Stimulated activated CD8-positive, alpha-beta memory T cell treated with anti-CD3 and anti-CD28 coated beads, Interleukin-15, amount 100 ng/mL, for 48 hours (primary cell): Measurements from ENCODE around the gene TNFSF13B.
"Not testable (repeated sequence)": the region's sequence is repeated elsewhere in the genome, so short reads cannot be mapped to it uniquely, and the experiment has no call there.

ENCODE experiments used
- DNase-seq, 2 donors: peaks; one replicate each; pipeline ENCODE4 v3.0.0-alpha.2; 2020; ENCODE audit warnings: low read depth in 2 of 2

TNFSF13B gene

DNA sequence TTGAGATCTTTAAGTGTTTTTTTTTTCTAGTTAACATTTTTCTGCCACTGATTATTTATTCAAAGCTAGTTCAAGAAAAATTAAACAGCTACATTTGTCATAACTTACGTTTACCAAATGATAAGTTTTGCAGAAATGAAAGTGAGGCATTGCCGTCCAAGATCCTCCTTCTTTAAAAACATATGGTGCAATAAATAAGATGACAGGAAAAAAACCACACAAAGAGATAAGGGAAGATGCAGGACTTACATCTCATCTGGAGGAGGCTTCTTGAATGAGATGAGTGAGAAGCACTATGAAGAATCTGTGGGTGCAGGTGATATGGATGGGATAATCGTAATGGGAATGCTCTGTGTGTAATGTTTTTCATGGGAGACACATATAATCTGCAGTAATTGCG lies 12.4 kb downstream of the TNFSF13B start:
- no peak for DNase-seq

DNA sequence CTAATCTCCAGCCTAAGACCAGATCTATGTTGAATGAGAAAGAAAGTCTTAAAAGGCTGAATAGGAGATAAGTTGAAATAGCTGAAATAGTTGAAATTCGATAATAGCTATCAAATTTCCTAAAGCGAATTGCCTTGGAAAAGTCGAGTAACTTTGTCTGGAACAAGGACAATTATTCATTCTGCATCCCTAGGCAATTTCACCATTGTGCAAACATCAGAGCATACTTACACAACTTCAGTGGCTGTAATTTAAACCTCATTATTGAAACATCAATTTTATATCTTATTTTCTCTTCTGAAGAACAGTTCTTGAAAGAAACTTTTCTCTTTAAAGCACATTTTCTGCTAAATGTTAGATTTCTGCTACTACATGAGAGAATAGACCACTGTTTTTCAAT lies 13.6 kb downstream of the TNFSF13B start:
- DNase-seq = no peak

DNA sequence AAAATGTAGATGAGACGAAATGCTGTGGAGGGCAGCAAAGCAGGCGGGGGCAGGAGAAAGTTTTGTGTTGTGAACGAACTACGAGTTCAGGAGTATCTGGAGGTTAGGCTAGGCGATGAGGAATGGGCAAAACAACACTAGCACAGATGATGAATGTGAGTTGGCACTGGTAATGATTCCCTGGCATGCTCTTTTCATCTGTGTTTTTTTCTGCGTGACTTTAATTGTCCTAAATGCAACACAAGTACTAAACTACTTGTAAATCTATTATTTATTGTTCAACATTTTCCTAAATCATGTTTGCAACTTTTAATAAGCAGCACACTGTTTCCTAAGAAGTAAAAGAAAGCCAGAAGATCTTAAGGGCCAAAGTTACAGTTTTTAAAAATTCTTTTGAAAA lies 19.2 kb downstream of the TNFSF13B start:
- DNase-seq = no peak

DNA sequence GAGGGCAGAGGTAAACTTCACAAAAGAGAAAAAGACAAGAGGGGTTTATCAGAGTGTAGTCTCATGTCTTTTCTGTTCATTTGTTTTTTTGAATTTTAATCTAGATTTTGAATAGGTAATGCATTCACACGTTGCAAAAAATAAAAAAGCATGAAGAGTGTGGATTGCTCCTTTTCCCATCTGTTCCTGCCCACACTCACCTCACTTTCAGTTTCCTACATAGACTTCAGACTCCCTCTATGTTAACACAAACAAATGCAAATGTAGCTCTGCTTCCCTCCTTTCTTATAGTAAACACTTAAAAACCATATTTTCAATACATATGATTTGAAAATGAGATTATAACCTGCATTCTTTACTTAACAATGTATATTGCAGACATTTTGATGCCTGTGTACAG lies 20.3 kb downstream of the TNFSF13B start:
- DNase-seq = no peak

DNA sequence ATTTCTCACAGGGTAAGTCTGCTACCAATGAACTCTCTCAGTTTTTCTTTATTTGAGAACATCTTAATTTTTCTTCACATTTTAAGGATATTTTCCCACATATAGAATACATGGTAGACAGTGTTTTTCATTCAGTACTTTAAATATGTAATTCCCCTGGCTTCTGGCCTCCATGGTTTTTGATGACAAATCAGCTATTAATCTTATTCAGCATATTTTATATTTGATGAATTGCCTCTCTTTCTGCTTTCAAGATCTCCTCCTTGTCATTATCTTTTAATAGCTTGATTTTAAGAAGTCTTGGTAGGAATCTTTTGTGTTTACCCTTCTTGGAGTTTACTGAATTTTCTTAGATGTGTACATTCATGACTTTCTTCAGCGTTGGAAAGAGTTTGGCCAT lies 27.6 kb downstream of the TNFSF13B start:
- no peak for DNase-seq

DNA sequence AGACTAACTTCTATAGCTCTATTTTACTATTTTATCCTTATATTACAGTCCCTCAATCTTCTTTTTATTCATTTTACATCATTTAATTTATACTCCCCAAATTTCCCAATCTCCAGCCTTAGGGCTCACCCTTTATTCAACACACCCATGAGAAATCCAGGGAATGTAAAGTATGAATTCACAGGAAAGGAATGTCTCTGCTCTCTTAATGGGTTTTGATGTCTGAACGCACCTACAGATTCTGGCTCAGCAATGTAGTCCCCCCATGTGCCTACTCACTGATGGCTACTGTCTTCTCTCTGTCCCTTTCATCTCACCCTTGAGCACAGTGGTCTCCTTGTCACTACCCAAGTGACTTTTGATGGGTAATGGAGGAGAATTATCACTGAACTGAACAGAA lies 32.8 kb downstream of the TNFSF13B start:
- no peak for DNase-seq

DNA sequence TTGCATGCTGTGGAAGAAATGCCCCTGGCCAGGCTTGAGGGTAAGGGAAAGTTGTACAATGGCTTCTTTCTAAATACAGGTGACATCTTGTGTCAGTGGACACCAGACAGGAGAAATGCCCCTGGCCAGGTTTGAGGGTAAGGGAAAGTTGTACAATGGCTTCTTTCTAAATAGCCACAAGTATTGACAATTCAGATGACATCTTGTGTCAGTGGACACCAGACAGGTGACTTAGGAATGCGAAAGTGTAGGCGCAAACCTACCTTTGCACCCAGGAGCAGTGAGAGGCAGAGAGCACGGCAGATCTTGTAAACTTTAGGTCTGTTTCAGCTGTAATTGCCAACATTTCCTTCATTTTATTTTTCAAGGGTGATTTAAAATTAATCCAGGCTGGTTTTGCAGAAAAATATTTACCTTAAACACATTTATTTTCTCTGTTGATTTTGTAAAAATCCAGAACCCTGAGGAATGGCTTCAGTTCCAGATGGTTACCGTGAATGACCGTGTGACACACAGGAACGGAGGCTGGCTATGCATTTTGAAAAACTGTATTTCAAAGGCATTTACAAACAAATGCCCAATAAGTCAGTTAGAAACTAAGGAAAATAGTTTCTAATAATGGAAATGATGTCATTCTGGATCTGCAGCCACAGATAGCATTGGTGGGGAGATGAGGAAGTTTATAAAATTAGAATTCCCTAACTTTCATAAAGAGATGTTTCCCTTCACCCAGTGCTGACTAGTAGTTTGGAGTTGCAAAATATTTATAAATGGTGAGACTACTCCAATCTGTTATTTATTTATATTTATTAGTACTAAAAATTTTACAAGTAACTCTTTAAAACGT lies 34.9 kb downstream of the TNFSF13B start:
- no peak for DNase-seq

DNA sequence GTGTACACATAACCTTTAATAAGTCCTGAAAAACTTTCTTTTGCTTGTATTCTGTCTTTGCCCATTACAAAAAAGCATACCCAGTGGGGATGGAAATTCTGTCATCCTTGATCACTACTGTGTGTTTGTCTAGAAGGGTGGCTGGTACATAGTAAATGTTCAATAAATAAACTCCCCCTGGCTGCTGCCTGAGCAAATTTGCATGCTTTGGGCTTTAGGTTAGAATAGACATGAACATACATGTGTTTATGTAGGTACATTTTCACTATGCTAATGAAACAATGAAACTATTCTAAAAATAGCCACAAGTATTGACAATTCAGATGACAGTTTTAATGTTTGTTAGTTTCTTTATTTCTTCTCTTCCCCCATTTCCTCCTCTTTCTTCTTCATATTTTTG lies 36.1 kb downstream of the TNFSF13B start:
- no peak for DNase-seq

DNA sequence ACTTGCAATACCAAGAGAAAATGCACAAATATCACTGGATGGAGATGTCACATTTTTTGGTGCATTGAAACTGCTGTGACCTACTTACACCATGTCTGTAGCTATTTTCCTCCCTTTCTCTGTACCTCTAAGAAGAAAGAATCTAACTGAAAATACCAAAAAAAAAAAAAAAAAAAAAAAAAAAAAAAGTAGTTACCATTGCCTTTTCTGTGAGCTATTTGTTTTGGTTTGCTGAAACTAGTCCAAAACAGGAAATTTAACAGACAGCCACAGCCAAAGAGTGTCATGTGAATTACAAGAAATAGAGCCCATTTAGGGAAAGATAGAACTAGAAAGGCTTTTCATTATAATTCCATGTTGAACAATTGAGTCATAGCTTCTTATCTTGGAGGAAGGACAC lies 37.3 kb downstream of the TNFSF13B start:
- no peak for DNase-seq

DNA sequence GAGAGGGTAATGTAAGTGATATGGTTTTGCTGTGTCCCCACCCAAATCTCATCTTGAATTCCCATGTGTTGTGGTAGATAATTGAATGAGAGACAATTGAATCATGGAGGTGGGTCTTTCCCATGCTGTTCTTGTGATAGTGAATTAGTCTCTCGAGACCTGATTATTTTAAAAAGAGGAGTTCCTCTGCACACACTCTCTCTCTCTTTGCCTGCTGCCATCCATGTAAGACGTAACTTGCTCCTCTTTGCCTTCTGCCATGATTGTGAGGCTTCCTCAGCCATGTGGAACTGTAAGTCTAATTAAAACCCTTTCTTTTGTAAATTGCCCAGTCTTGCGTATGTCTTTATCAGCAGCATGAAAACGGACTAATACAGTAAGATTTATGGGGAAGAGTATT lies 42.1 kb downstream of the TNFSF13B start:
- DNase-seq = not testable (repeated sequence)

DNA sequence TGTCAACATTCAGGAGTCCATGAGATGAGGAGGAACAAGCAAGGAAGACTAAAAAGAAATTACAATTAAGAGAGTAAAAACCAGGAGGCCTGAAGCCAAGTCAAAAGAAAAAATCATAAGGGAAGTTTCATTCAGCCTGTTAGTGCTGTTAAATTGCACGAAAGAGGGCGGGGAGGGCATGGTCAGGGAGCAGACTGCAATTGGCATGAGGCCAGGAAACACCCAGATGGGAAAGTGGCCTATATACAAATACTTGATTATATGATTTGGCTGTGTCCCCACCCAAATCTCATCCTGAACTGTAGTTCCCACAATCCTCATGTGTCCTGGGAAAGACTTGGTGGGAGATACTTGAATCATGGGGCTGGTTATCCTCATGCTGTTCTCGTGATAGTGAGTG lies 43.9 kb downstream of the TNFSF13B start:
- DNase-seq = no peak

DNA sequence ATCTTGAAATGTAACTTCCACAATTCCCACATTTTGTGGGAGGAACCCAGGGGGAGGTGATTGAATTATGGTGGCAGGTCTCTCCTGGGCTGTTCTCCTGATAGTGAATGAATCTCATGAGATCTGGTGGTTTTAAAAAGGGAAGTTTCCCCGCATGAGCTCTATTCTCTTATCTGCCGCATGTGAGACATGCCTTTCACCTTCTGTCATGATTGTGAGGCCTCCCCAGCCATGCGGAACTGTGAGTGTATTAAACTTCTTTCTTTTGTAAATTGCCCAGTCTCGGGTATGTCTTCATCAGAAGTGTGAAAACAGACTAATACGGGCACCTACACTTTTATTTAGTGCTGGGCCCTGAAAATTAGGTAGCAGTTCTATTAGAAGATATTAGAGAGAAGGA lies 45.8 kb downstream of the TNFSF13B start:
- DNase-seq = no peak

DNA sequence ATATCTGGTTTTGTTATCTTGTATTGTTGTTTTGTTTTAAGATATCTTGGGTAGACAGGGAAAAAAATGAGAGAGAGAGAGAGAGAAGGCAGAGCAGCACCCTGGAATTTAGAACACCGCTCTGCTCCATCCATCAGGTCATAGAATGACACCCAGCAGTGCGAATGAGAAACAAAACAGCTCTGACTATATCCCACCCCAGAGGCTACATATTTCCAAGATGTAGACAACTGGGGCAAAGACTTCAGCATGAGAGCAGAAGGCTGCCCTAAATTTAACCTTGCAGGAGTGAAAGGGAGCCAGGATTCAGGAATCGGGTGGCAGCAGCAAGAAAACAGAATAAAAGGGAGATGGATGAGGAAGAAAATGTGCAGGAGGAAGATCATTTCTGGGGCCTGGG lies 46.5 kb downstream of the TNFSF13B start:
- no peak for DNase-seq

DNA sequence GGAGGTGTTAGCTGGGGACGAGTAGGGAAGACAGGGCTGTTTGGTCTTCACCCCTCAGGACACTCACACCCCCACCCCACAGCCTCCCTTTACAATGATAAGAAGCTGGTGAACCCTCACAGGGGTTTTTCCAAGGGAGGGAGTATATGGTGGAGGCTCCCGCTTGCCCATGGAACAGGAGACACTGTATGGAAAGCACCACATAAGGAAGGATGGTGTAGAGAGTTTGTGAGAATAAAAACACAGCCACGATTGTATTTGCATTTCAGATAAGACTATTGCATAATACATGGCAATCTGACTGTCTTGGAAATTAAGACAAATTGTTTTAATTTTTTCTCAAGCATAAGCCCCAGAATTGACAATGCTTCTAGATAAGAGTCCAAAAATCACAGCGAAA lies 46.9 kb downstream of the TNFSF13B start:
- no peak for DNase-seq

DNA sequence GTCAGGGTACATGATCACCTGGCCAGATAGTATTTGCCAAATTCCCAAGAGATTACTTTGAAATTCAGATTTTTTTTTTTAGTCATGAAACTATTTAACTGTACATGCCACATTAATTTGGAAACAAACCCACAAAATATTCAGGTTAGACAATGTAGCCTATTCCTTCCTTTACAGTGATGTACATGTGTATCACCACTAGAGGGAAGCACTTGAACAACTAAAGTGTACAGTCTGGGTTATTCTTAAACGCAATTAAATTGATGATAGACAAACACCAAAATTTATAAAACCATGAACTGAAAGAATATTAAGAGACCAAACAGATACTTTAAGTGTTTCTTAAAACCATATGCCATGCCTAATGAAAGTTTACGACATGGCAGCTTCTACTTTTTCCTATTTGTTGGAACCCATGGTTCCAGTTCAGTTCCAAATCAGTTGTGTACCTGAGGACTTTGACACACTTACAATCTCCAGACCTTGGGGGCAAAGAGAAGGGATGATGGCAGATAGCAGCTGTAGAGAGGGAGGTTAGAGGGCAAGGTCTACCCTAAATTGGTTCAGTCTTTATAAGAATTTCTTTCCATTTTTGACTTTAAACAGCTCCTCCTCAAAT lies 52.8 kb downstream of the TNFSF13B start:
- no peak for DNase-seq

DNA sequence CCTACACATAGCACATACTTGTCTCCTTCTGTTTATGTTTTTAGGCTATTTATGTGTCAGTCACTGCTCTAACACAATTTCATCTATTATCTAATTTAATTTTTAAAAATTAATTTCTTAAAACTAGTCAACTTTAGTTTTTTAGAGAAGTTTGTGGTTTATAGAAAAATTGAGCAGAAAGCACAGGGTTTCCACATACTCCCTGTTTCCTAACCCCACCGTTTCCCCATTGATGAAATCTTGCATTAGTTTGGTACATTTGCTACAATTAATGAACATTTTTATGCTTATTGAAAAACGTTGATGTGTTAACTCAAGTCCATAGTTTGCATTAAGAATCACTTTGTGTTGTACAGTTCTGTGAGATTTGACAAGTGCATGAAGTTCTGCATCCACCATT lies 53.5 kb downstream of the TNFSF13B start:
- no peak for DNase-seq

DNA sequence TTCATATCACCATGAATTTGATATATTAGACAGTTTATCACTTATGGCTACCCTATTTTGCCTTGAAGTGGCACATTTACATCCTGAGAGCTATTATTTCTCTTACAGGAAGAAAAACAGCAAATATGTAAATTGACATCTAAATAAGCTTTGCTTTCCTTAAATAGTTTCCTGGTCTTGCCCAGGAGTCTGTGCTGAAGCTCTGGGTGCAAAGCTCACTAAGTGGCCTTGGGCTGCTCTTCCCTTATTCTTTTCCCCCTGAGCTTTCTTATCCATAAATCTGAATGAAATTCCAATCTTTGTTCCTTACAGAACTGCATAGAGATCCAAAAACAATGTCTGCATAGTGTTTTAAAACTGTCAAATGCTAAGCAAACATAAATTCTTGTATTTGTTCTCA lies 56.3 kb downstream of the TNFSF13B start:
- DNase-seq = no peak

DNA sequence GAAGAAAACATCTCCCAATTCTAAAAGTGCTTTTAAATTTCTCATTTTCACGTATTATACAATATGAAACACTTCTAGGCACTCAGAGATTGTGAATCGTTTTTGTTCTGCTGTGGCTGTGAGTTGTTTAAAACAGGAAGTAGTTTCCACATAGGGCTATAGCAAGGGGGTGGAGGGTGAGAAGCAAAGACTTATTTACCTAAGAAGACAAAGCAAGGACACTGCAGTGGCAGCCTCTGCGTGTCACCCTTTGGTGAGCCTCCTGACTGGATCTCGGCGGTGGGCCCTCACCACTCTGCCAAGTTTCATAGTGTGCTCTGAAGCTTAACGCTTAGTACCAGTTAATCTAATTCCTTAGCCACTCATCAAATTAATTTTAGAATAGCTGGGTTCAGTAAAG lies 56.8 kb downstream of the TNFSF13B start:
- no peak for DNase-seq

DNA sequence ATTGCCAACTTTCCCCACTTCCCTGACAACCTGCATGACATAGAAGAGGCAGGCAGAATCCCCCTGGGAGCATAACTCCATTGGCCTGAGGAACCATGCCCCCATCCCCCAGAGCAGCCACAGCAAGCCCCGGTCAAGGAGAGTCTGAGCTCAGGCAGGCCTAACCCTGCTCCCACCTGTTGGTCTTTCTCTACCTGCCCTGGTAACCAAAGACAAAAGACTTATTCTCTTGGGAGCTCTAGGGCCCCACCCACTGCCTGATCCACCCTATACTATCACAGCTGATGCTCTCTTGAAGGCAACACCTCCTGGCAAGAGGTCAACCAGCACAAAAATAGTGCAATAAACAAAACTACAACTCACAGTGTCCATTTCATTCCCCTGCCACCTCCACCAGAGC lies 59.3 kb downstream of the TNFSF13B start:
- DNase-seq = no peak

DNA sequence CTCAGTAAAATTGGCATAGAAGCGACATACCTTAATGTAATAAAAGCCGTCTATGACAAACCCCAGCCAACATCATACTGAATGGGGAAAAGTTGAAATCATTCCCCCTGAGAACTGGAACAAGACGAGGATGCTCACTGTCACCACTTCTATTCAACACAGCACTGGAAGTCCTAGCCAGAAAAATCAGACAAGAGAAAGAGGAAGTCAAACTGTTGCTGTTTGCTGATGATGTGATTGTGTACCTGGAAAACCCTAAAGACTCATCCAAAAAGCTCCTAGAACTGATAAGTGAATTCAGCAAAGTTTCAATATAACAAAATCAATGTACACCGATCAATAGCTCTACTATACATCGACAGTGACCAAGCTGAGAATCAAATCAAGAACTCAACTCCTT lies 63.3 kb downstream of the TNFSF13B start:
- DNase-seq = no peak

DNA sequence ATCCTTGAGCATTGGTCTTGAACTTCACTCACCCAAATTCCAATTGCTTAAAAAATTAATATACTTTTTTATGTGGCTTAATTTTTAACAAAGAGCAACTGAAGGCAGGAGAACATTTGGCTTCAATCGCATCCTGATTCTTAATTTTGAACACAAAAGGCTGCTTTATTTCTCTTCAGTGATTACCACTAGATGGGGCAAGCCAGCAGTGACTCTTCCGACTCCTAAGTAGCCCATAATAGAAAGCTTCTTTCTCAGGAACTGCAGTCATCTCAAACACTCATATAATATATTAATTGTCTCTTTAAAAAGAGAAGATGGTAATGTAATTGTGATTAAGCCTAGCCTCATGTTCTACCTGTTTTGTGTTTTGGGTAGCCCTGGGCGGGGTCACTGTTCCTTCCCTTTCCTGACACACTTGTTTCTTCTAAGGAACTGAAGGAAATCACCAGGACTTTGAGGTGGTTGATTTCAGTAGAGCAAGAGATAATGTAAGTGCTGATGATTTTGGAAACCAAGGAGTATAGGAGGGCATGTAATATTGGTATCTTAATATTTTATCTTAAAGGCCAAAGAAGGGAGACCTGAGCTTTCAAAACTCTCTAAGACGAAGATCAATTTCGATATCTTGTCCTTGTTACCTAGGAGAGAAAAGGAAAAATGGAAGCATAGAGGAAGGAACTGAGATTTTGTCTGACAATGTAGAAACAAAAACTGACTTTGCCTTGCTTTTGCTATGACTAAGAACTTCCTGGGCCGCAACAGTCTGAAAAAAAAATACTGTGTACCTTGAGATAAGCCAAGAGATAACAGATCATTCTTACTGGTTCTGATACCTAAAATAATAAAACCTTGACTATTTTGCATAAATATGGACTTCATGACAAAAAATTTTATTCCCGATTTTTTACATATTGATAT lies 73.1 kb downstream of the TNFSF13B start:
- no peak for DNase-seq

DNA sequence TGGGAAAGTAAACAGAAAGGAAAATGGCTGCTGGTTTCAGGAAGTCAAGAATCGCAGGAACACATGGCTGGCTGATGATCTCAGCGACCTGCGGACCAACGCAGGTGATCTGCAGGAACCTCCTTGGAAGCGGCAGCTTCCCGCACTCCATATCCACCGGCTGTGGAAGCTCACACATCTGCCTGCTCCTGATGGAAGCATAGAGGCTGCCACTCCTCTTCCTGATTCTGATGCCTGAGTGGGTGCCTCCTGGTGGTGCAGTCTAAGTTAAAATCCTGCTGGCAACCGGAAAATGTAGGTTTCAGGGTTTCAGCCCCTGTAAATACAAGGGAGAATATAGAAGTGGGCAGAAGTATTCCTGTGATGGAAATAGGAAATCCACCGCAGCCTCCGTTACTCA lies 75.5 kb downstream of the TNFSF13B start:
- no peak for DNase-seq

DNA sequence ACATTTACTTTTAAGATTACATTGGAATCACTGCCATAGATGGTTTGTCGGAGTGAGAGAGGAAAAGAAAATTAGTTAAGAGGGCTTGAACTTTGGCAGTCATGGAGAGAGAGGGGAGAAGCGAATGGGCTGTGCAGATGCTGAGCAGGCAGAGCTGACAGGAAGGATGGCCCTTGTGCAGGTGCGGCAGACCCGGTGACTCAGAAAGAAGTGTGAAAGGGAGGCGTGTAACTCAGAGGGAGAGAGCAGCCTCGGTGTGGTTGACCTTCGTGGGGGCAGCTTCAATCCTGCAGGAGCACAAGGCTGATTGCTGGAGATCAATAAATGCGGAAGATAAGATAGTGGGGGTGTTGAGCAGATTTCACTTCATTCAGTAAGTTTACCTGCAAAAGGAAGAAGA lies 76.9 kb downstream of the TNFSF13B start:
- DNase-seq = no peak
